Embryonic facial prominence (tissue), 1 donor: ENCODE results near the gene ZBTB7C.
"Not testable (repeated sequence)": the region's sequence is repeated elsewhere in the genome, so short reads cannot be mapped to it uniquely, and the experiment has no call there.

Source experiments
- DNase-seq: peaks from one replicate; pipeline ENCODE4 v3.0.0-alpha.2; 2016; ENCODE audit errors: extremely low spot score

The ZBTB7C gene

DNA sequence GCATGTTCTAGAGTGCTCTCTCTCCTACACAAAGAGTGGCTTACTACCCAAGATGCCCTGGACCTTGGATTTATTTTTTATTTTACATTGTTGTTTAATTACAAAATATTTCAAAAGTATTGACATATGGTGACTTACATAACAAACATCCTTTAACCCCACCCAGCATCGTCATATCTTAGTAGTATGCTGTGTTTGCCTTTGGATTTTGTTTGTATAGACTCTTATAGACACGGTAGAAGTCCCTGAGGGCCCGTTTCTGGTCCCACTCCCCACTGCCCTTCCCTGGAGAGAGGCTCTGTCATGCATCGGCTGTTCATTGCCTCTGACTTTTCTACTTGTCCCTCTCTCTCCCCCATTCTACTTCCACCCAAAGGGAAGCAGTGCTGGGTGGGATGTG lies 112.0 kb downstream of the ZBTB7C start:
- no peak for DNase-seq

DNA sequence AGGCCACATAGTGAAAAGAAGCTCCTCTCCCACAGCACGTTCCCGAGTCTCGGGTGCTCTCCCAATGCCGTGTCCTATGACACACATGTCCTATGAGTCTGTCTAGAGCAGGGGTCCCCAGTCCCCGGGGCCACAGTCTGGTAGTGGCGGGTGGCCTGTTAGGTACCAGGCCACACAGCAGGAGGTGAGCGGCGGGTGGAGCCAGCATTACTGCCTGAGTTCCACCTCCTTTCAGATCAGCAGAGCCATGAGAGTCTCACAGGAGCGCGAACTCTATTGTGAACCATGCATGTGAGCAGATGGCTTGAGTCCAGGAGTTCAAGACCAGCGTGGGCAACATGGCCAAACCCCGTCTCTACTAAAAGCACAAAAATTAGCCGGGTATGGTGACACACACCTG lies 112.6 kb downstream of the ZBTB7C start:
- DNase-seq = no peak

DNA sequence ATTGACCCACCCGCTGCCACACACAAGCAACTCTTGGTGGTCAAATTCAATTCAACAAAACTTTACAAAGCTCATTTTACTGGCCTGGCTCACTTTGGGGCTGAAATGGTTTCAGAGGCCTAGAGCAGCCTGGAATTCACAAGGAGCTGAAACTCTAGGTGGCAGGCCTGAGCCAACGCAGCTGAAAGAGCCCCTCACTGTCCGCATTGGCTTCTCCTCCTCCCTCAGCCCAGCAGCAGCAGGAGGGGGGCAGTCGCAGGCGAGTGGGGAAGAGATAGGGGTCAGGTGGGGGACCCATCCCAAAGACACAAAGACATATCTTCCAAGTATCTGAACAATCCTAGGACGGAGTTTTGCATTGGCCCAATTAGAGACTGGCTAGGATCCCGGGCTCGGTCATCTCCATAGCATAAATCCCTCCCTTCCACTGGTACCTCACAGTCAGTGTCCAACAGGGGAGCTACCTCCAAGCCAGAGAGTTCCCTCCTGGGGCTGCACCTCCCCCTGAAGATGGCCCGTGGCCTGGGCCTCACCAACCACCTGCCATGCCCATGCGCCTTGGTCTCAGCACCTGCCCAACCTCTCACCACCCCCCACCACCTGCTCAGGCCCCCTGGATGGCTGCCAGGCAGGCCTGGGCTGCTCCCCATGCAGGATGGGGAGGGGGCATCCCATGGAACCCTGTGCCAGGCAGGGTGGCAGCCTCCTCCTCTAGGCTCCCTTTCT lies 113.4 kb downstream of the ZBTB7C start:
- DNase-seq = no peak

- DNase-seq = no peak
Measured at GRCh38 chr18:48294899-48295585, 114.1 kb downstream of the ZBTB7C start.

- no peak for DNase-seq
Measured at GRCh38 chr18:48293954-48294898, 115.0 kb downstream of the ZBTB7C start.

DNA sequence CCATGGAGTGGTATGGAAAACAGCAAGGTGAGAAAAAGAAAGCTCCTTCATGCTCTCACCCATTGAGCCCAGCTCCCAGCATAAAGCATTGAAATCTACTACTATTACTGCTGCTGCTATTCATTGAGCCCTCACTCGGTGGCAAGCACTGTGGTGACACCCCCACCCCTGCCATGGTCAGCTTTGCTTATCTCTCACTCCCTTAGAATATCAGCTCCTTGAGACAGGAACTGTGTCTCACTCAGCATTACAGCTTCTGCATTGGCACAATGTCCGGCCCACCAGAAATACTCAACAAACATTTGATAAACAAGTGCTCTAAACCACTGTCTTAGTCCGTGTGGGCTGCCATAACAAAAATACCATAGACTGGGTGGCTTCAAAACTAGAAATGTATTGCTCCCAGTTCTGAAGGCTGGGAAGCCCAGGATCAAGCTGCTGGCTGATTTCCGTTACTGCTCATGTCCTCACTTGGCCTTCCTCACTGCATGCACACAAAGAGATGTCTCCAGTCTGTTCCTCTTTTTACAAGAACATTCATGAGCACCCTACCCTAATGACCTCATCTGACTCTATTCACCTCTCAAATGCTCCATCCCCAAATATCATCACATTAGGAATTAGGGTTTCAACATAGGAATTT lies 116.3 kb downstream of the ZBTB7C start:
- DNase-seq = no peak

GRCh38 chr18:48292229-48292628 lies 117.0 kb downstream of the ZBTB7C start:
- DNase-seq = no peak

- DNase-seq = no peak
Measured at GRCh38 chr18:48290162-48290926, 118.8 kb downstream of the ZBTB7C start.

DNA sequence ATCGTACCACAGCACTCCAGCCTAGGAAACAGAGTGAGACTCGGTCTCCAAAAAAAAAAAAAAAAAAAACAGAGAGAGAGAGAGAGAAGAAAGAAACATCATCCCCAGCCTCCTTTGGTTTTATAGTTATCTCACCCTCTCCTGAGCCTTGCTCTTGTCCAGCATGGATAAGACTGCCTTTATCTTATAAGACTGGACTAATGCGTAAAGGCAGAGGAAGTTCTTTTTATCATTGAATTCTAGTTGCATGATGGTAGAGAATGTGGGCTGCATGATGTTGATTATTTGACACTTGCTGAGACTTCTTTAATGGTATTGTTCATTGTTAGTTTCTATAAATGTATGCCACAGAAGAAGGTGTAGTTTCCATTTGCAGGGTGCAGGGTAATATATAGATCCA lies 124.4 kb downstream of the ZBTB7C start:
- DNase-seq = no peak

GRCh38 chr18:48284011-48284410 lies 125.2 kb downstream of the ZBTB7C start:
- DNase-seq = not testable (repeated sequence)

GRCh38 chr18:48281460-48281859 lies 127.7 kb downstream of the ZBTB7C start:
- not testable (repeated sequence) for DNase-seq

DNA sequence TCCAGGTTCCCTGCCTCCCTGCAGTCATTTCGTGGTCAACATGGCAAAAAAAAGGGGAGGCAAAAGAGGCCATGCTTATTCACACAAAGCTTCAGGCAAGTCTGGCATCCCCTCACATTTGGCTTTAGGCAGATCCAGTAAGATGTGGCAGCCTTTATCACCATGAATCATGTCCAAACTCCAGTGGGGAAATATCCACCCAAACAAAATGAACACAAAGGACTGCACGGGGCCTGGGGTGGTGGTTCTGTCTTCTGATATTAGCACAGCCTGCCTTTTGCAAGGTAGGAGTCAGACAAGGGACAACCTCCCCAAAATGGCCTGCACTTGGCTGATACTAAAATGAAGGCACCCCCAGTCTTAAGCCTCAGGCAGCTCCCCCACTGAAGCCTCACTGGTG lies 129.9 kb downstream of the ZBTB7C start:
- no peak for DNase-seq

- DNase-seq = no peak
Measured at GRCh38 chr18:48278081-48278480, 131.1 kb downstream of the ZBTB7C start.

GRCh38 chr18:48274301-48274700 lies 134.9 kb downstream of the ZBTB7C start:
- DNase-seq = no peak

- DNase-seq = no peak
Measured at GRCh38 chr18:48270929-48271328, 138.3 kb downstream of the ZBTB7C start.

- DNase-seq = no peak
Measured at GRCh38 chr18:48265328-48265727, 143.9 kb downstream of the ZBTB7C start.

DNA sequence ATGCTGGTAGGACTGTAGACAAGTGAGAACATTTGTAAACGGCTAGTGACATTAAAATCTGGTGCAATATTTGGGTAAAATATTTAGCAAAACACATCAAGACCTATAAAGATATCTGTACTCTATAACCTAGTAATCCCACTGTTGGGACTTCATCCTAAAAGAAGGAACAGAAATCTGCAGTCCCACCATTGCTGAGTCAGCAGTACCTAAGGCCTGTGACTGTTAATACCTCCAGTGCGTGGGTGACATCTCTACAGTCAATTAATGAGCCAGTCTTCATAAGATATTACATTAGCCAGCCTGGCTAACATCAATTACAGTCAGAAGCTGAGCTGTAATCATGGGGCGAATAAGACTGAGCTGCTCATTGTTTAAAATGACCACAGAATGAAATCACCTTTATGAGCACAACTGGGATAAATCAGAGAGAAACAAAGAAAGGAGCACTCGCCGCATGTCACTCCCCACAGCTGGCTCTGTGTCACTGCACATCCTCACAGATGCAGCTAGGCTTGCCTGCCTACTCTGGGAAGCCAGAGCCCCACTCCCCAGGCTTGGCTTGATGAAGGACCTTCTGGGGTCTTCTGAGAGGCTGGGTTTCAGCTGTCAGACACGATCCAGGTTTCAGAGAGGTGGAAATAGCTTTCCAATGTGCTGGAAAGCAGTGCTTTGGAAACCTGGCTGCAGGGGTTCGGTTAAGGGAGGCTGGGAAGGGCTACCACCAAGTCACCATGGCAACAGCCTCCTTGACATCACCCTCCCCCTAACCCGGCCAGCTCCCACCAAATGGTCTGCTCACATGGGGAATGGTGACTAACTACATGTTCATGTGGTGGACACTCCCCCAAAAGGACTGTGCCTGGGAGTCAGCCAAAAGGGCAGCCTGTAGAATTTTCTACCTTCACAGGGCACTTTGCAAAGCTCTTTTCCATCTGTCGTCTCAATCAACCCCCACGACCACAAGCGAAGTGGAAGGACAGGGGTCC lies 145.0 kb downstream of the ZBTB7C start:
- DNase-seq = no peak

GRCh38 chr18:48263192-48263853 lies 145.9 kb downstream of the ZBTB7C start:
- no peak for DNase-seq

- no peak for DNase-seq
Measured at GRCh38 chr18:48260237-48260636, 148.9 kb downstream of the ZBTB7C start.
